K562 (cell line): Measurements from ENCODE around the gene C16orf74. TPM values are rescaled to one million over a fixed set of nuclear protein-coding genes. Genes with fewer than 3 reads are reported as not detected.

Experiments used
- ATAC-seq: fragments of 200-7000 bp; cut with Tn5 transposase; 3 replicates; pipeline ENCODE4 v1.9.1; 2020; ENCODE audit warnings: moderate library complexity
- BruUV-seq: library from RNA; stranded (reverse); fragments of 400-500 nt; replicated peaks from 2 replicates; lab custom pipeline; 2021; lab: Mats Ljungman, UMichigan
- CTCF ChIA-PET: fragments of 300-600 bp; formaldehyde crosslinking; extraction: SDS; loops from one replicate; lab custom pipeline; 2021; ENCODE audit warnings: low intra/inter-chr PET ratio; lab: Yijun Ruan, JAX
- POLR2A ChIA-PET: fragments of 300-600, 350-650 bp; sonication (Branson Sonifier 250); formaldehyde crosslinking; extraction: SDS; loops from one replicate; lab custom pipeline; 2021; ENCODE audit warnings: antibody characterized with exemption, inconsistent platforms; lab: Yijun Ruan, JAX
- DNase-seq, 4 experiments: peaks; one replicate each; pipeline versions ENCODE4 v3.0.0 to v3.0.0-alpha.2; 2011 to 2018; ENCODE audit warnings: low spot score in 3 of 4, mixed read lengths in 3 of 4; ENCODE audit errors: extremely low read depth in 1 of 4
- FAIRE-seq: peaks from 2 replicates; lab custom pipeline; 2011; peaks lifted over from hg19 to GRCh38; lab: Jason Lieb, UNC
- H2AFZ ChIP-seq: 2 replicates; pipeline ENCODE4 v1.6.0; 2011; ENCODE audit warnings: low read depth, low read length, control low read depth, inconsistent platforms
- H3K27ac ChIP-seq: fragments of 200-600 bp; 3 replicates; pipeline ENCODE4 v1.8.0; 2011; ENCODE audit warnings: low read depth, mild to moderate bottlenecking, control low read depth, inconsistent platforms, low read length, moderate library complexity, mixed read lengths; ENCODE audit errors: extremely low read depth
- H3K27me3 ChIP-seq, 2 experiments: fragments of 300-600 bp in 1 of 2; 2 replicates in 1 of 2; 3 replicates in 1 of 2; pipeline versions ENCODE4 v1.6.0 to v1.8.0; 2011; ENCODE audit warnings: inconsistent platforms in 2 of 2, low read length in 2 of 2, mild to moderate bottlenecking in 1 of 2, mixed read lengths in 1 of 2, moderate library complexity in 1 of 2; ENCODE audit not compliant: control insufficient read depth in 2 of 2, insufficient read depth in 2 of 2
- H3K36me3 ChIP-seq: fragments of 300-600 bp; 3 replicates; pipeline ENCODE4 v1.8.0; 2011; ENCODE audit warnings: mild to moderate bottlenecking, low read length, inconsistent platforms; ENCODE audit not compliant: control insufficient read depth, insufficient read depth
- H3K4me1 ChIP-seq, 2 experiments: fragments of 200-600 bp in 1 of 2; replicated peaks in 1 of 2; 2 replicates in 1 of 2; 3 replicates in 1 of 2; pipeline versions ENCODE4 v1.5.1 to v1.8.0; 2011; ENCODE audit warnings: inconsistent platforms in 2 of 2, low read length in 2 of 2, mild to moderate bottlenecking in 1 of 2, mixed read lengths in 1 of 2, moderate library complexity in 1 of 2; ENCODE audit not compliant: control insufficient read depth in 2 of 2, insufficient read depth in 2 of 2
- H3K4me2 ChIP-seq: 2 replicates; pipeline ENCODE4 v1.6.1; 2011; ENCODE audit warnings: low read length, control low read depth, inconsistent platforms, mixed read lengths; ENCODE audit not compliant: insufficient read depth
- H3K4me3 ChIP-seq: fragments of 200-600 bp; sonication (generic), shearing (Covaris generic); 2 replicates; pipeline ENCODE4 v1.5.1; 2016; ENCODE audit warnings: control low read depth, inconsistent platforms
- H3K79me2 ChIP-seq: fragments of 200-600 bp; 3 replicates; pipeline ENCODE4 v1.8.0; 2011; ENCODE audit warnings: low read length, inconsistent platforms; ENCODE audit not compliant: control insufficient read depth, insufficient read depth
- H3K9ac ChIP-seq, 2 experiments: 2 replicates each; pipeline versions ENCODE4 v1.6.0 to v1.6.1; 2011; ENCODE audit warnings: low read depth in 2 of 2, low read length in 2 of 2, control low read depth in 1 of 2, inconsistent platforms in 1 of 2, mild to moderate bottlenecking in 1 of 2, mixed read lengths in 1 of 2; ENCODE audit not compliant: insufficient read depth in 1 of 2
- H3K9me1 ChIP-seq: one replicate; pipeline ENCODE4 v1.6.0; 2011; ENCODE audit warnings: inconsistent platforms, mild to moderate bottlenecking, low read length, moderate library complexity; ENCODE audit not compliant: control insufficient read depth, insufficient read depth
- H3K9me3 ChIP-seq: replicated peaks from 2 replicates; pipeline ENCODE4 v1.5.1; 2011; ENCODE audit warnings: low read depth, low read length, inconsistent platforms; ENCODE audit not compliant: control insufficient read depth, insufficient read depth
- H4K20me1 ChIP-seq: replicated peaks from 2 replicates; pipeline ENCODE4 v1.6.1; 2011; ENCODE audit warnings: low read length, inconsistent platforms, mixed read lengths; ENCODE audit not compliant: control insufficient read depth, insufficient read depth
- BCOR ChIP-seq: fragments of 450-650 bp; IDR thresholded peaks from 2 replicates; pipeline ENCODE4 v1.6.1; 2016
- ELK1 ChIP-seq: sonication (generic); formaldehyde crosslinking; IDR thresholded peaks from 2 replicates; pipeline ENCODE4 v1.8.1; 2022; ENCODE audit warnings: missing genetic modification reagents
- KDM1A ChIP-seq, 2 experiments: fragments of 450-650 bp; IDR thresholded peaks; 2 replicates each; pipeline ENCODE4 v1.6.1; 2016; ENCODE audit warnings: mild to moderate bottlenecking in 2 of 2
- PTBP1 ChIP-seq: fragments of 200-400 bp; formaldehyde crosslinking; IDR thresholded peaks from 2 replicates; pipeline ENCODE4 v1.6.1; 2017; ENCODE audit warnings: low read depth, low read length
- RBM25 ChIP-seq: fragments of 200-400 bp; formaldehyde crosslinking; IDR thresholded peaks from 2 replicates; pipeline ENCODE4 v1.6.1; 2018; ENCODE audit warnings: low read length, low read depth, moderate library complexity; ENCODE audit not compliant: severe bottlenecking
- RNF2 ChIP-seq: sonication (generic); IDR thresholded peaks from 2 replicates; pipeline ENCODE4 v1.6.1; 2016
- ZFX ChIP-seq: sonication (generic); formaldehyde crosslinking; IDR thresholded peaks from 2 replicates; pipeline ENCODE4 v1.8.0; 2022; ENCODE audit warnings: mild to moderate bottlenecking, missing genetic modification reagents, moderate library complexity
- ZNF23 ChIP-seq: fragments of 250-450 bp; sonication (Bioruptor Pico); IDR thresholded peaks from 2 replicates; pipeline ENCODE4 v1.4.0; 2020; ENCODE audit warnings: mild to moderate bottlenecking
- ZNF263 ChIP-seq: sonication (generic); formaldehyde crosslinking; IDR thresholded peaks from 2 replicates; pipeline ENCODE4 v1.8.0; 2022; ENCODE audit warnings: mild to moderate bottlenecking, missing genetic modification reagents, borderline replicate concordance
- ZNF609 ChIP-seq: sonication (generic); formaldehyde crosslinking; IDR thresholded peaks from 2 replicates; pipeline ENCODE4 v1.8.1; 2023; ENCODE audit warnings: missing genetic modification reagents, mild to moderate bottlenecking, borderline replicate concordance
- WGBS: fragments of 100-300 bp; shearing (Covaris generic); methylation state at CpG from one replicate; pipeline ENCODE4 v1.1.6; 2016; ENCODE audit warnings: low coverage, mixed read lengths; ENCODE audit not compliant: insufficient coverage; ENCODE audit errors: missing lambda C conversion rate; 5-methylcytosine and 5-hydroxymethylcytosine counted together
- in situ Hi-C: fragments of 300-500 bp; cut with MboI; formaldehyde crosslinking; loops from 4 replicates; pipeline ENCODE4 v1.15.0; 2018; ENCODE audit warnings: inconsistent platforms, mixed read lengths
- intact Hi-C: fragments of 100-400 bp; cut with micrococcal nuclease; formaldehyde crosslinking; loops from 2 replicates; pipeline ENCODE4 v1.14.2; 2022
- polyA plus RNA-seq, 8 experiments: library from polyadenylated mRNA; depleted of rRNA in 4 of 8; stranded (reverse) in 5 of 8; unstranded in 3 of 8; fragments of >200 nt; fragmentation: Nextera tagmentation in 2 of 8; fragmentation: Illumina TruSeq in 1 of 8; extraction: Ambion mirVana in 2 of 8; extraction: Trizol in 1 of 8; gene quantifications; 2 replicates each; pipeline versions ENCODE4 v1.2.1 to v1.2.3, GENCODE V29; 2011 to 2014; ENCODE audit warnings: inconsistent platforms in 1 of 8, missing spikeins in 1 of 8
- total RNA-seq, 7 experiments: library from RNA; depleted of rRNA in 6 of 7; stranded (reverse); fragments of >200 nt in 6 of 7; fragmentation: Illumina TruSeq in 2 of 7; extraction: Trizol in 2 of 7; gene quantifications; 2 replicates each; pipeline versions ENCODE4 v1.2.1 to v1.2.3, GENCODE V29; 2011 to 2021; ENCODE audit warnings: low replicate concordance in 1 of 7

C16orf74 gene
- total and polyA plus RNA-seq, 9 of the 15 experiments (the other 6 are each of a cell fraction or from before 2014, with no cell fraction given) = not detected

GRCh38 chr16:85690469-85691064, 60.3 kb downstream of the C16orf74 start:
- peaks cover 2 to 11% of the 10 kb centered on the region in 2 experiments; a peak in 4 of 5 replicates for H3K27me3 ChIP-seq
- WGBS = 17% methylated on average over 7 of the region's 7 CpGs
- no peak overlapping the region for H3K4me3 ChIP-seq
- peaks cover 32% of the 10 kb centered on the region for H3K79me2 ChIP-seq
- no peak overlapping the region for H2AFZ ChIP-seq
- ATAC-seq = no peak
- H3K27ac ChIP-seq = no peak overlapping the region
- no TSS peak for BruUV-seq
- peaks cover 19% of the 10 kb centered on the region; the same call in 2 of the 3 replicates for H3K36me3 ChIP-seq
- peak; percentile 75 for FAIRE-seq
- peaks cover 14% of the 10 kb centered on the region; the same call in 1 of the 2 replicates for H4K20me1 ChIP-seq
- ChIA-PET CTCF (no interaction called here), POLR2A (interaction anchor here (0.6 to 1.5 kb wide), 6 partner anchors 15 to 54 kb away, joined by 3 to 5 read pairs (median 4); no protein-coding TSS in a partner anchor)
- TF ChIP-seq RBM25 = peak; percentile 70
- TF ChIP-seq ELK1 = no peak
- TF ChIP-seq ZFX (CRISPR knock-in tag) = no peak
- peak; percentile 95 for TF ChIP-seq ZNF263
- no peak for TF ChIP-seq RNF2
- peak; percentile 69 for TF ChIP-seq BCOR
- TF ChIP-seq PTBP1 = 0 out of 2 replicates have a peak, but pooled peaks have one; percentile 38
- 0 out of 2 replicates have a peak, but pooled peaks have one; percentile 32 for TF ChIP-seq ZNF609
- no peak for TF ChIP-seq ZNF23
- TF ChIP-seq KDM1A (IDR thresholded peaks at IDR 0.05) = peak; percentile 49 to 50; a peak in 2 of 4 replicates
- DNase-seq = peak in 1 of 4 experiments; percentile 55
- no peak overlapping the region for H3K9ac ChIP-seq
- no peaks in the 10 kb centered on the region for H3K9me3 ChIP-seq
- H3K4me2 ChIP-seq = no peak overlapping the region
- in situ Hi-C loops = no loop called here
- H3K9me1 ChIP-seq = peaks cover 3% of the 10 kb centered on the region
- intact Hi-C loops = no loop called here
- H3K4me1 ChIP-seq = peaks cover 17 to 36% of the 10 kb centered on the region in 2 experiments; a peak in 4 of 5 replicates
